ENCODE data around the gene ZCCHC17.

Gene ZCCHC17

GRCh38 chr1:31408788-31409318, 112.0 kb downstream of the ZCCHC17 start:
- TF ChIP-seq POLR2AphosphoS5 (IDR thresholded peaks at IDR 0.05; ENCODE audit: low read depth) = no peak
- TF ChIP-seq CTCF (IDR thresholded peaks at IDR 0.05; ENCODE audit: insufficient read depth, low read length) = no peak
- TF ChIP-seq GABPA (IDR thresholded peaks at IDR 0.05; ENCODE audit: low read depth) = no peak
- TF ChIP-seq SPI1 (IDR thresholded peaks at IDR 0.05; ENCODE audit: borderline replicate concordance, low read depth) = no peak
- TF ChIP-seq, protein P1, sequence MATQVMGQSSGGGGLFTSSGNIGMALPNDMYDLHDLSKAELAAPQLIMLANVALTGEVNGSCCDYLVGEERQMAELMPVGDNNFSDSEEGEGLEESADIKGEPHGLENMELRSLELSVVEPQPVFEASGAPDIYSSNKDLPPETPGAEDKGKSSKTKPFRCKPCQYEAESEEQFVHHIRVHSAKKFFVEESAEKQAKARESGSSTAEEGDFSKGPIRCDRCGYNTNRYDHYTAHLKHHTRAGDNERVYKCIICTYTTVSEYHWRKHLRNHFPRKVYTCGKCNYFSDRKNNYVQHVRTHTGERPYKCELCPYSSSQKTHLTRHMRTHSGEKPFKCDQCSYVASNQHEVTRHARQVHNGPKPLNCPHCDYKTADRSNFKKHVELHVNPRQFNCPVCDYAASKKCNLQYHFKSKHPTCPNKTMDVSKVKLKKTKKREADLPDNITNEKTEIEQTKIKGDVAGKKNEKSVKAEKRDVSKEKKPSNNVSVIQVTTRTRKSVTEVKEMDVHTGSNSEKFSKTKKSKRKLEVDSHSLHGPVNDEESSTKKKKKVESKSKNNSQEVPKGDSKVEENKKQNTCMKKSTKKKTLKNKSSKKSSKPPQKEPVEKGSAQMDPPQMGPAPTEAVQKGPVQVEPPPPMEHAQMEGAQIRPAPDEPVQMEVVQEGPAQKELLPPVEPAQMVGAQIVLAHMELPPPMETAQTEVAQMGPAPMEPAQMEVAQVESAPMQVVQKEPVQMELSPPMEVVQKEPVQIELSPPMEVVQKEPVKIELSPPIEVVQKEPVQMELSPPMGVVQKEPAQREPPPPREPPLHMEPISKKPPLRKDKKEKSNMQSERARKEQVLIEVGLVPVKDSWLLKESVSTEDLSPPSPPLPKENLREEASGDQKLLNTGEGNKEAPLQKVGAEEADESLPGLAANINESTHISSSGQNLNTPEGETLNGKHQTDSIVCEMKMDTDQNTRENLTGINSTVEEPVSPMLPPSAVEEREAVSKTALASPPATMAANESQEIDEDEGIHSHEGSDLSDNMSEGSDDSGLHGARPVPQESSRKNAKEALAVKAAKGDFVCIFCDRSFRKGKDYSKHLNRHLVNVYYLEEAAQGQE (IDR thresholded peaks at IDR 0.05; ENCODE audit: insufficient replicate concordance, low read depth) = no peak
- no peak overlapping the region for H3K27ac ChIP-seq (replicated peaks)
- H3K27me3 ChIP-seq (ENCODE audit: insufficient read depth, poor library complexity, severe bottlenecking) = peaks cover 8% of the 10 kb centered on the region
- no peak overlapping the region for H3K4me3 ChIP-seq (replicated peaks; ENCODE audit: insufficient read depth, low read length)
- DNase-seq (ENCODE audit: low read depth in 1 of 2, low spot score in 1 of 2) = no peak

- H3K27me3 ChIP-seq (ENCODE audit: insufficient read depth, poor library complexity, severe bottlenecking) = peaks cover 17% of the 10 kb centered on the region
- no peak for DNase-seq (ENCODE audit: low read depth in 1 of 2, low spot score in 1 of 2)
- no peak for TF ChIP-seq CTCF (IDR thresholded peaks at IDR 0.05; ENCODE audit: insufficient read depth, low read length)
- TF ChIP-seq GABPA (IDR thresholded peaks at IDR 0.05; ENCODE audit: low read depth) = no peak
- TF ChIP-seq, protein P1 (IDR thresholded peaks at IDR 0.05; ENCODE audit: insufficient replicate concordance, low read depth) = no peak
- no peak for TF ChIP-seq SPI1 (IDR thresholded peaks at IDR 0.05; ENCODE audit: borderline replicate concordance, low read depth)
- TF ChIP-seq POLR2AphosphoS5 (IDR thresholded peaks at IDR 0.05; ENCODE audit: low read depth) = no peak
- H3K4me3 ChIP-seq (replicated peaks; ENCODE audit: insufficient read depth, low read length) = no peak overlapping the region
- no peak overlapping the region for H3K27ac ChIP-seq (replicated peaks)
Observed at GRCh38 chr1:31409946-31410858, 113.4 kb downstream of the ZCCHC17 start.

DNA sequence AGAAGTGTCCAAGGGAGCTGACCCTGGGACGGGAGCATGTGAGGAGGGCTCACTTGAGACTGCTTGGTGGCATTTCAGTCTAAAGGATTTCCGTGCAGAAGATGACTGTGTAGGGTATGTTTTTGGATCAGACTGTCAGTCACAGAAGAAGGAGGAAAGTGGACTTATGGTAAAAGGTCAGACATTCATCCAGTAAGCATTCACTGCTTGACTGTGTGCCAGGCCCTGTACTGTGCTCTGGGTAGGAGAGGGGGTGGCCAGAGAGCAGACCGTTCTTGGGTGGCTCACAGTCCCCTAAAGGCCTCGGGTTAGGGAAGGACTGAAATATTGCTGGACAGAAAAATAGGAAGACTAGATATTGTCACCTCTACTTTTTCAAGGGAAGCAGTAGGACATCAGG, 114.0 kb downstream of the ZCCHC17 start:
- H3K27ac ChIP-seq (replicated peaks) = no peak overlapping the region
- TF ChIP-seq, protein P1 (IDR thresholded peaks at IDR 0.05; ENCODE audit: insufficient replicate concordance, low read depth) = no peak
- TF ChIP-seq GABPA (IDR thresholded peaks at IDR 0.05; ENCODE audit: low read depth) (no peak), CTCF (IDR thresholded peaks at IDR 0.05; ENCODE audit: insufficient read depth, low read length) (no peak), POLR2AphosphoS5 (IDR thresholded peaks at IDR 0.05; ENCODE audit: low read depth) (no peak), SPI1 (IDR thresholded peaks at IDR 0.05; ENCODE audit: borderline replicate concordance, low read depth) (no peak)
- DNase-seq (ENCODE audit: low read depth in 1 of 2, low spot score in 1 of 2) = no peak
- no peak overlapping the region for H3K4me3 ChIP-seq (replicated peaks; ENCODE audit: insufficient read depth, low read length)
- peaks cover 17% of the 10 kb centered on the region for H3K27me3 ChIP-seq (ENCODE audit: insufficient read depth, poor library complexity, severe bottlenecking)

Measured in HL-60 (cell line).